Hair follicular keratinocyte (primary cell): Measurements from ENCODE around the gene CT47A7. TPM values are rescaled to one million over a fixed set of nuclear protein-coding genes. Genes with fewer than 3 reads are reported as not detected.

ENCODE experiments used
- total RNA-seq: library from RNA; depleted of rRNA; stranded (reverse); fragments of >200 nt; gene quantifications from 2 replicates; pipeline ENCODE4 v1.2.3, GENCODE V29; 2015

The CT47A7 gene
- total RNA-seq: not detected in 2 replicates

GRCh38 chrX:120956500-120956899 lies at the start of gene CT47A7:
CT47A7 (minus strand) TSS chrX:120956600; CDS start chrX:120956345, 255 bp downstream.

GRCh38 chrX:120985660-120986059 lies 29.3 kb upstream of the CT47A7 start, which contains the start of gene CT47A1:
CT47A1 (minus strand) TSS chrX:120985760; CDS start chrX:120985529, 231 bp downstream.

Other genes with a start within 250 kb of the CT47A7 start
- not detected in 2 replicates for gene CT47B1, start 80.7 kb downstream of the CT47A7 start, total RNA-seq
- gene CT47A11, start 19.4 kb downstream of the CT47A7 start, total RNA-seq: not detected in 2 replicates
- gene CT47A10, start 14.6 kb downstream of the CT47A7 start, total RNA-seq: not detected in 2 replicates
- not detected in 2 replicates for gene CT47A9, start 9.7 kb downstream of the CT47A7 start, total RNA-seq
- gene CT47A8, start 4.9 kb downstream of the CT47A7 start, total RNA-seq: not detected in 2 replicates
- not detected in 2 replicates for gene CT47A6, start 4.9 kb upstream of the CT47A7 start, total RNA-seq
- gene CT47A5, start 9.7 kb upstream of the CT47A7 start, total RNA-seq: not detected in 2 replicates
- gene CT47A4, start 14.6 kb upstream of the CT47A7 start, total RNA-seq: not detected in 2 replicates
- not detected in 2 replicates for gene CT47A3, start 19.5 kb upstream of the CT47A7 start, total RNA-seq
- gene CT47A2, start 24.3 kb upstream of the CT47A7 start, total RNA-seq: not detected in 2 replicates
- not detected in 2 replicates for gene CT47A1, start 29.2 kb upstream of the CT47A7 start, total RNA-seq
- 0.23 and 0.27 TPM in 2 replicates for gene GLUD2, start 91.0 kb upstream of the CT47A7 start, total RNA-seq